Stimulated activated CD4-positive, alpha-beta T cell treated with anti-CD3 and anti-CD28 coated beads, Interleukin-4, amount 100 ng/mL, for 24 hours (primary cell): ENCODE measurements around the gene AFF1.
A peak's percentile ranks its signal among the peaks of the same experiment; 100 is the strongest.
"Not testable (repeated sequence)": the region's sequence is repeated elsewhere in the genome, so short reads cannot be mapped to it uniquely, and the experiment has no call there.

Experiments used
- DNase-seq: peaks from one replicate; pipeline ENCODE4 v3.0.0-alpha.2; 2020

Gene AFF1

DNA sequence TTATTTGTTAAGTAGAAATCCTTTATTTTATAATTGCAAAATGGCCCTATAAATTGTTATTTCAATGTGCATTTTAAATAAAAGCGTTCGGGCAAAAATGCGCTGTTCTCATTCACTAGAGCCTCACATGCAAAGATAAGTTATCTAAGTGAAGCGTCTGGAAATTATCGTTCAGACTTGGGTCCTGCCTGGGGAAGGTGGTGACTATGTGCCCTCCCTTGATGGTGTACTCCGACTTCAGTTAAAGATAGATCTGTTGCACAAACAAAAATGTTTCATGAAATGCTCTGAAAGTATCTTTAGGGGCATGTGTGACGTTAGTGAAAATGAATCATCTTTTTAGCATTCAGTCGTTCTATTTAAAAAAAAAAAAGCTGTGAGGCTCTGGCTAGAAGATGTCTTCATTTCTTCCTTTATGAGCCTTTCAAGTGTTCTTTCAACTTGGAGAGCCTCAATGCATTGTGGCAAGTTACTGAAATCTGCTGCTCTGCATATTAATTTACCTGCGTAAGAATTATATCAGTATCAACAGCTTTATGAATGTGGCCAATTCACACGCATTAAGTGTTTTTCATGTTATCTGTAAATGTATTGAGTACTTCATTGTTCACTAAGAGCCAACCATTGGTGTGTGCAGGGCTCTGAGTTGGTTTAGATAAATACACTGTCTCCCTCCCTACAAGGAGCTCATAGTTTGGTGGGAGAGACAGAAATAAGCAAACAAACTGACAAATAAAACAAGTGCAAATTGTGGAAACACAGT lies 83.0 kb downstream of the AFF1 start:
- peak; percentile 12 for DNase-seq

DNA sequence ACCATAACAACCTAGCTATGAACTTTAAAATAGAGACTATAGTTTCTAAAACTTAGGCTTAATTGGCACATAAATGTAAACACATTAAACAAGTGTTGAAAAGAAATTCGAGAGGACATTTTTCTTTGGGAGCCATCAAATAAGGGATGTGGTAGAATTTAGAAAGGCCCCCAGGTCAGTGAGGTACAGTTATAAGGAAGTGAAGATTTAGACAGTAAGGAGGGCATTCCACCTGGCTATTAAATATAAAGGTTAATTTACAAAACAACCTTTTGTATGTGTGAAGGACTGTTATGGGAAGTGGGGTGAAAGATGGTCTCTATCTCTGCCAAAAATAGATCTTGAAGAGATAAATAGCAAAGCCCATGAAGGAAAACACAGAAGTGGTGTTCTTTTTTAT lies 83.9 kb downstream of the AFF1 start:
- no peak for DNase-seq

DNA sequence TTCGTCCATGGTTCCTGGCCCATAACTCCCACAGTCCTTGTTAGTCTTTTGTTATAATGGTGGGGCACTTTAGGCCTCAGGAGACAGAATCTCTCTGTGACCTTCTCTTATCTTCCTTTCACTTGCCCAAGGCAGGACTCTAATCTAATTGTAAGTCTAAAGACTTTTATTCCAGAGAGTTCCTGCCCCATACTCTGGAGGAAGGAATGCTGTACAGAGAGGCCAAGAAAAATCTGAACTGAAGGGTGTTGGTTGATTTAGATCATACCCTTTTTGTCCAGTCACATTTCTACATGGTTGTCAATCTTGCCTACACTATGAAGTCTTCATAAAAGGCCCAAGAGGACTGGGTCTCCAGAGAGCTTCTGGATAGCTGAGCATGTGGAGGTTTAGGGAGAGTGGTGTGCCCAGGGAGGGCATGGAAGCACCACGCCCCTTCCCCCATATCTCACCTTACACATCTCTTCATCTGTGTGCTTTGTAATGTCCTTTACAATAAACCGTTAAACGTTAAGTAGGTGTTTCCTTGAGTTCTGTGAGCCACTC lies 84.5 kb downstream of the AFF1 start:
- DNase-seq = no peak

DNA sequence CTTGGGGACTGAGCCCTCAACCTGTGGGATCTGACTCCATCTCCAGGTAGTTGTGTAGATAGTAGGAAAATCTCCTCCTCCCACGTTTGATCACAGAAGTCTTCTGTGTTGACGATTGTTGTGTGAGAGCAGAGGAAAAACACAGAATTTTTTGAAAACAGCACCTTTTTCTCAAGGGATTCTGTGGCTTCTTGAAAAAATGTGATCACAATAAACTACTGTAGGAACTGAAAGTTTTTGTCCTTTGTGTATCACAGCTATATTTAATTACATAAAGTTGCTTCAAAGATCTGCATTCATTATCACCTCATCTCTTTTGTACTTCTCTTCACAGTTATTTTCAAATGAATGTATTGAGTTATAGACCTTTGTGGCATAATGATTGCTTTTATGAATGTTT lies 85.1 kb downstream of the AFF1 start:
- DNase-seq = no peak

DNA sequence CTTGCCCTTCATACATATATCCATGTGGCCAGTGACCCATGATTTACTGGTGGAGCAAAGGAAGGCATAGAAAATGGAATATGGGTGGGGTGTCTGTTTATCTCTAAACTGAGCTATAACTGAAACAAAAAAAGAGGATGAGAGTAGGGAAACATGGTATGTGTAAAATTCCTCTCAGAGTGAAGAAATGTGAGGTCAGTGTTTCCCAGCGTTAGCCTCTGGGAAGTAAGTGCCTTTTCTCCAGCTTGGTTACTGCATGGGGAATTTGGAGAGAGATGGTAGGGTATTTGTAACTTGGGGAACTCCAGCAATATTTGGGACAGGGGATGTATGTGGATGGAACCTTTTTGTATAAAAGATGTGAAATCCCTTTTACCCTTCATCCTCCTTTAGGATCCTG lies 89.4 kb downstream of the AFF1 start:
- no peak for DNase-seq

DNA sequence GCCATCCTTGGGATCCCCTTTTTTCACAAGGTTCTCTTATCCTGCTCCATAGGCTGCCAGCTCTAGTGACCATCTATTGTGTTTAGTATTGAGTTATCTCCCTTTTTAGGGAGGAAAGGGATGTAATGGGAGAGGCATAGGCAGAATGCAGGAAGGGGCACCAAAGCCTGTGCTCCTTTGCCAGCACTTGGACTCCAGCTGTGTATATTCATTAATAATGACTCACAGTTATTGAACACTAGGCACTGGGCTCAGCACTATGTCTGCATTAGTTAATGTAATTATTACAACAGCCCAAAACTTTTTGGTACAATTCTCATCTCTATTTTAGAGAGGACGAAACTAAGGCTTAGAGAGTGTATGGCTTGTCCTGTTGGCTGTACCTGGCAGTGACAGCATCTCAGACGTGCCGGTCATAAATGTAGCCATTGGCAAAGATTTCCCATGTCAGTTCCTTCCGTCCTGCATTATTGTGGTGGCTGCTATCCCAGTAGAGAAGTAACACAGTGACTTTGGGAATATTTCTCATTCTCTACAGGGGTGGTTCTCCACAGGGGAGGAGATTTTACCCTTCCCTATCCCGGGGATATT lies 90.3 kb downstream of the AFF1 start:
- DNase-seq = no peak

DNA sequence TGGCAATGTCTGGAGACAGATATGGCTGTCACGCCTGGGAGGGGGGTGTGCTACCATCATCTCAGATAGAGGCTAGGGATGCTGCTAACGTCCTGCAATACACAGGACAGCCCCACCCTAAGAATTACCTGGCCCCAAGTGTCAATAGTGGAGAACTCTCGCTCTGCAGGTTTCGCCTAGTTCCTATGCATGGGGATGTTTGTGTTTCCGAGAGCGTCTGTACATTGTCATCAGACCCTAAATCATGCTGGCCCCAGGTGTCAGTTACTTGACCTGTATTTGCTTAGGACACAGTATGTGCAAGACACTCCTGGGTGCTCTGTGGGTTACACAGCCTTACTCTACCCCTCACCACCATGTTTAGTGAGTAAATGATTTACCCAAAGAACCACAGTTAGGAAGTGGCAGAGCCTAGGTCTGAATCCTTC lies 90.8 kb downstream of the AFF1 start:
- no peak for DNase-seq

DNA sequence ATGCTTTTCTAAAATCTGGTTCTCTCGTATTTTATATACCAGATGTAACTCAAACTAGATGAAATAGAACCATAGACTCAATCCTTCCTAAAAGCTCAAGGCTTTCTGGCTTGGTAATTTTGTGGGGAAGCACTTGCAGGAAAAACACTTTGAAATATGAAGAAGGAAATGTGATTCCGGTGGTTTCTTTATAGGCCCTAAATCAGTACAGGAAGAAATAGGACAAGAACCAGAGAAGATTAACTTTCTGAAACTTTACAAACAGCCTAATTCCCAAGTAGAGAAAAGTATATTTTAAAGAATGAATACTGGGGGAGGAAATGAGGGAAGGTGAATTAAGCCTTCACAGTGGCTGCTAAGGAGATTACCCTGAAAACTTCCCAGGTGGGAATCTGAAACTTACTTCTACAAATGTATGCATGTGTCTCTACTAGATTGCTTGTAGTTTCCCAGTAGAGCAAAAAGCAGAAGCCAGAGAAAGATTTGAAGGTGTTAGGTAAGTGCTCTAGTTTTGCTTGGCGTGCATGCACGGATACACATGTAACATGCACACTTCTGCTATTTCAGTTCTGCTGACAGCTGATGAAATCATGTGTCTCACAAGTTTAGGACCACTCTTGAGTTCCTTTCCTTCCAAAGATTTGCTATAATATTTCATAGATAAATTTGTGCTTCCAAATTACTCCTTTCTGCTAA lies 92.1 kb downstream of the AFF1 start:
- no peak for DNase-seq

DNA sequence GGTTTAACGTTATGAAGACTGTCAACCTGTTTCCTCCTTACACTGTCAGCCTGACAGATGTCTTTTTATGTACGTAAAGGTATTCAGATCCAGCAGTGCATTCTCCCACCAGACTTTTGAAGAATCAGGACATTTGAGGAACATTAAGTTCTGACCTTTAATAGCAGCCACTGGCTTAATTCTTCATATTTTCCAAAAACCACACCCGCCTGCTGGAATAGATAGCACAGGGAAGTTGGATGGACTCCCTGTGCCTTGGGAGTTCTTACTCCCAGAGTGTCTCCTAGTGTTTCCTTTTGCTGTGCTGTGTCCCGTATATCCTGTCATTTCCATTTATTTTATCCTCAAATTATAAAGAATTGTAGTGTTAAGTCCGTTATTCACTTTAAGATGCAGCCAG lies 94.5 kb downstream of the AFF1 start:
- no peak for DNase-seq

DNA sequence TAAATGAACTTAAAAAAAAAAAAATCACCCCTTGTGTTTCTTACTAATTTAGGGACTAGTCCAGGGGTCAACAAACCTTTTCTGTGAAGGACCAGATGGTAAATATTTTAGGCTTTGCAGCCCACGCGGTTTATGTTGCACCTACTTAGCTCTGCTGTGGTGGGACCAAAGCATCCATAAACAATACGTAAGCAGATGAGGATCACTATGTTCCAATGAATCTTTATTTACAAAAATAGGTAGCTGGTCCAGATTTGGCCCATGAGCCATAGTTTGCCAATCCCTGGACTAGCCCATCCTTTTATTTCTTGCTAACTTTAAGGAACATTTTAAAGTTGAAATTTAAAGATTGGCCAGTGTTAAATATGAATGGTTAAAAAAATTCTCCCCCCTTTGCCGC lies 95.3 kb downstream of the AFF1 start:
- no peak for DNase-seq

DNA sequence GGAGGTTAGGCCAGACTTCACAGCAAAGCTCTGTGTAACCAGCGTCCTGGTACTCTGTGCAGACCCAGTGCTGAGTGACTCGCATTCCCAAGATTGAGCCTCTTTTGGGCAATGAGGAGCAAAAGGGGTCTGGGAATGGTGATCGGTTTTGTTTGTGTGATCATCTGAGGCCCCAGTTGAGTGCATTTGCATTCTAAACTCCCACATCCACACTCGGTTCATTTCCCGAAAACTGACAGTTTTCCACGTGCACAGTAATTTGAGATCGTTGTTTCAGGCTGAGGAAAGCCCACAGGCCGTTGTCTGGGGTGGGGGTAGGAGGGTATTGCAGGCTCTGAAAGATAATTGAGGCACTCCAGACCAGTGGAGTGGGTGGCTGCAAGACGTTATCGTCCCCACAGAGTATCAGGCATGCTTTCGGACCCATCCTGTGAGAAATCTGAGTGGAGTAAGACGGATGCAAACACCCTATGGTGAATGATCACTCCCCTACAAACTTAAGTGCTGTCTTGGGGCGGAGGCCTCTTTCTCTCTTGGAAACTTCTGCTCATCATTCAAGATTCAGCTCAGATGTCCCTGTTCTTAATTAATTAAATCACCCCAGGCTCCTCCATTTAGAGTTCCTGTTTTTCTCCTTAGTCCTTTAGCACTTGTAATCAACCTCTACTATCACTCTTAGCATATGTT lies 96.1 kb downstream of the AFF1 start:
- no peak for DNase-seq

DNA sequence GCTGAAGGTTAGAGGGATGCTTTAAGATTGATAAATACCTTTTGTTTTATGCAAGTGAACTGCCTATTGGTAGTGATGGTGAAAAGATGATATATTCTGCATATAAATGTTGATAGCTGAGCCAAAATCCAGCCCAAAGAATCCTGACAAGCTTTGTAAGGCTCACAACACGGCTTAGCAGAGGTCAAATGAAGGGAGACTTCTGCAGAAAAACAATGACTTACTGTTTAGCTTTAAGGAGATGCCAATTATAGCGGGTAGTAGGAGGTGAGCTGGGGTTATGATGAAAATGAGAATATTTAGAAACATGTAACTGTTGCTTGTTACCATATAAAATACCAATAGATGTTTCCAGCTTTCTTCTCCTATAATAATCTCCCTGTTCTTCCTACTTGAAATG lies 97.1 kb downstream of the AFF1 start:
- DNase-seq = no peak

DNA sequence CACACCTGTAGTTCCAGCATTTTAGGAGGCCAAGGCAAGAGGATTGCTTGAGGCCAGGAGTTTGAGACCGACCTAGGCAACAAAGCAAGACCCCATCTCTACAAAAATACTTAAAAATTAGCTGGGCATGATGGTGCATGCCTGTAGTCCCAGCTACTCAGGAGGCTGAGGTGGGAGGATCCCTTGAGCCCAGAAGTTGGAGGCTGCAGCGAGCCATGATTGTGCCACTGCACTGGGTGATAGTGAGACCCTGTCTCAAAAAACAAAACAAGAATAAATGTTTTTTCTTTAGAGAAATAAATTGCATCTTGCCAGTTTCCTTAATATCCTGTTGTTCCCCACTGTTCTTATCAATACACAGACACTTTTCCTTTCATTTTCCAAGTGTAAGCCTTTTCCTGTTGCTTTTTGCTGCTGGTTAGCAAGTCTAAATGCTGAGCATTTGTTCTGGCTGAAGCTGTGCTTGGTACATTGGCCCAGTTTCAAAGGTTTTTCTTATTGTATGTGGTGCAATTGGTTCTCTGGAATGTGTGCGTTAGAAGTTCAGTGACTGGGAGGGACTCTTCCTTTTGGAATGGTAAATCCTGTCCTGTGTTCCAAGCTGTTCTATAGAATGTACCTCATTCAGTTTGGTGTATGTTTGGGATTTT lies 98.2 kb downstream of the AFF1 start:
- DNase-seq = no peak

DNA sequence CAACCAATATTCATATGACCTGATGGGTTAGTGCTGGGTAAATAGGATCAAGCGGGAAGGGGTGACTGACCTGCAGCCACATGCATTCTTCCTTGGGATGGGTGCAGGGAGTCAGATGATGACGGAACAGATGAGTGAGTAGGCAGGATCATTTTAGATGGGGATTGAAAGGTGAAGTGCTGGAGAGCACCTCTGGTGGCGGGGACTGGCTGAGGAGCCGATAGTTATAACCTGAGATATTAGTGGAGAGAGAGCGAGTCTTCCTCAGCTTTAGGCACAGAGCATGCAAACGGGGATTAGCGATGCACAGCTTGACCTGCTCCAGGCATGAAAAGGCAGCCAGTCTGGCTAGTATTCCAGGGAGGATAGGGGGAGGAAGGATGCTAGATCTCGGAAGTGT lies 99.1 kb downstream of the AFF1 start:
- no peak for DNase-seq

DNA sequence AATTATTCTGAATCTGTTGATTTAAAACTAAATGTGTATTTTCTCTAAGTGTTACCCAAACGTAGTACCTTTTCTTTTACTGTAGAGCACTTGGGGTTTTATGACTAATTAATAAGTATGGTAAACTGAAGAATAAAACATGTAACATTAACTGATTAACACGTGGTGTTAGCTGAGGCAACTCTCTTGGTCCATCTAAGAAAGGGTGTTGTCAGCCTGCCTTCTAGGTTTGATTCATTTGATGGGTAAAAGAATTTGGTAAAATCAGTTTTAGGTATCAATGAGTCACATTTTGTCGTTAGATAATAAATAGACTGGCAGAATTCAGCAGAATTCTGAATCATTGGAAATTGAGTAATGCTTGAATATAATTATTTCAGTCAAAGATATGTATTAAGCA lies 99.7 kb downstream of the AFF1 start:
- no peak for DNase-seq

DNA sequence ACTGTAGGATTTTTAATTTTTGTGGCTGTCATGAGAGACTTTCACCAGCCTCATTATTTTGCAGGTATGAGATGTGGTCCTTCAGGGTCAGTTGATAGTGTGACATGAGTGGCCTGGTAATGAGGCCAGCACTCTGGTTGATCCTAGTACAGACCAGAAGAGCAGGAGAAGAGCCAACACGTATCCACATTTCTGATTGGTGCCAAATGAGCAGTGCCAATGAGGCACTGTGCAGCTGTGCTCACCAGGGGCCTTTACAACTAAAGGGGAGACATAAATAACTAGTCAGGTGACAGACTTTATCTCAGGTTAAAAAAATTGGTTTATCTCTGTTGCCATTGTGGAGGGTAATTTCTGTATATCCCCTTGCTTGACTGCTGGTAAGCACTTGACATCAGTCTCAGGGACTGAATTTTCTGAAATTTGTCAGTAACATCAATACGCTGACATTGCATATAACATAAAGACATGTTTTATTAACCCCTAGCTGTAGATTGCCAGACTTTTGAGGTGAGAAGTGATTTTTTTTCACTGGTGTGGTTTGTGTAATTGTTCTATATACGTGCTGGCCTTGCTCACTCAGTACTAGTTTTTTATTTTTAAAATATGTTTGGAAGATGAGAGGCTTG lies 101.2 kb downstream of the AFF1 start:
- DNase-seq = no peak

DNA sequence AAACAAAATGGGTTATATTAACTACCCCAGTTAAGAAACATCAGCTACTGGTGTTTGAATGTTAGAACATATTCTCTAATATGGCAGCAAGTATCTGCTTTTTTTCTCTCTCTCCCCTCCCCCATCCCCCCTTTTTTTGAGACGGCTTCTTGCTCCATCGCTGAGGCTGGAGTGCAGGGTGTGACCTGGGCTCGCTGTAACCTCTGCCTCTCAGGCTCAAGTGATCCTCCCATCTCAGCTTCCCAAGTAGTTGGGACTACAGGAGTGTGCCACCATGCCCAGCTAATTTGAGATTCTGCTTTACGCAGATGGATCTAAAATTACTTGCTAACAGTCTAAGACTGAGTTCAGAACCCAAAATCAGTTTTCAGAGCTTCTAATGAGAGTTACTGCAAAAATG lies 101.9 kb downstream of the AFF1 start:
- no peak for DNase-seq

DNA sequence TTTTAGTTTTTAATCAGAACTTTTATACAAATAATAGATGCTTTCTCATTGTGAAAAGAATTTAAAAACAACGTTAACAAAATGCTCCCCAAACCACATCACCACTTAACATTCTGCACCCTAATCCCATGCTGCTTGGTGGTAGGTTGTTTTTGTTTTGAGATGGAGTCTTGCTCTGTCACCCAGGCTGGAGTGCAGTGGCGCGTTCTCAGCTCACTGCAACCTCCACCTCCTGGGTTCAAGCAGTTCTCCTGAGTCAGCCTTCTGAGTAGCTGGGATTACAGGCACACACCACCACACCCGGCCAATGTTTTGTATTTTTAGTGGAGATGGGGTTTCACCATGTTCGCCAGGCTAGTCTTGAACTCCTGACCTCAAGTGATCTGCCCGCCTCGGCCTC lies 102.4 kb downstream of the AFF1 start:
- not testable (repeated sequence) for DNase-seq

DNA sequence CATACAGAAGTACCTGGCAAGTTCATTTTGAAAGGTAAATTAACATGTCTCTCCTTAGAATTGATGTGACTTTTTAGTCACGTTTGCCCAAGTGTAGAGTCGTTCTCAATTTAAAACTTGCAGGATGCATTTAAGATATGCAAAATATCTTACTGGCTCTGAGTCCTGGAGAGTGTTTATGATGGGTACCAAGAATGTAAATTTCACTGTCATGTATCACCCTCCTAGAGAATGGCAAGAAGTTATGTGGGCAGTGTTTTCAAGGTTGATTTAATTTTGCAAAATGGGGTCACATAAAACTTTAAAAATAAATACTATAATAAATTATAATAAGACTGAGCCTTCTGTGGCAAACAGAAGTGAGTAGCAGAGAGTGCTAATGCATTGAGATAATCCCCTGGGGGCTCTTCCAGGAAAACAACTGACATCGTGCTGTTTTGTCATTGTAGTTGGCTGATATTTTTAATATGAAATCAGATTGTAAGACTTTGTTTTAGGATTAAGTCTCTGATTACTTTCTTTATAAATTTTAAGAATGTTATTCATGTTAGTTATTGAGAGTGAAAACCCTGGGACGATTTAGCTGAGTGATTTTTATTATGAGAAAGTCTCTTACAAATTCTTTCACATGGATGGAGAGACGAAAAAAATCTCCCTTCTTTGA lies 103.0 kb downstream of the AFF1 start:
- no peak for DNase-seq

DNA sequence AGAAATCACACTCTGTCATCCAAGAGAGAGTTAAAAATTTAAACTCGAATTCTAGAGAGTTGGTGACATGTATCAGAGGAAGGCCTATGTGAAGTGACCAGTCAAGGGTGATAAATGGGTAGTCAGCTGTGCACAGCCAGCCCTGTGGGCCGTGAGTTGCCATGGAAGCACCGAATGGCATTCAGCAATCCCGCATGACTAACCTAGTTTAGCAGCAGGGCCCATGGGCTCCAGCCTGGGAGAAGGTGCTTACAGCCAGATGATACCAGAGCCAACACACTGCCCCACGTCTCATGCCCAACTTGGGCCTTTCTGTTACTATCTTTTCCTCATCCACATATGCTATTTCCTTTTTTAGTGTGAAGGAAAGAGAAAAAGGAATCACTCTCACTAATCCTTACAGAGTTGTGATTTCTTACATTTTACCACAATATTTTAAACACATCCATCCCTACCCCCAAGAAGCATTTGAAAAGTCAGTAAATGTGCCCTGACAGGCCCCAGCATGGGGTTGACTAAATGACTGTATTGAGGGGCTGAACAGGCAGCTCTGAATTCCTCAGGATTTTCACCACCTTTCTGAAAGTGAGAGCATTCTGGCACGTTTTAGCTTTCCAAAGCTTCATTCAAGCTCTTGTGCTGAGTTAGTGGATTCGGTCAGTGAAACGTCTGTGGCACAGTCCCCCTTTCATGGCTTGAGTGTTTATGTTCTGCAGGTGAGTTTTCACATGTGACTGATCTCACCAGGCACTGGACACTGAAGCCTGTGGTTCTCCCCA lies 104.2 kb downstream of the AFF1 start:
- DNase-seq = no peak

DNA sequence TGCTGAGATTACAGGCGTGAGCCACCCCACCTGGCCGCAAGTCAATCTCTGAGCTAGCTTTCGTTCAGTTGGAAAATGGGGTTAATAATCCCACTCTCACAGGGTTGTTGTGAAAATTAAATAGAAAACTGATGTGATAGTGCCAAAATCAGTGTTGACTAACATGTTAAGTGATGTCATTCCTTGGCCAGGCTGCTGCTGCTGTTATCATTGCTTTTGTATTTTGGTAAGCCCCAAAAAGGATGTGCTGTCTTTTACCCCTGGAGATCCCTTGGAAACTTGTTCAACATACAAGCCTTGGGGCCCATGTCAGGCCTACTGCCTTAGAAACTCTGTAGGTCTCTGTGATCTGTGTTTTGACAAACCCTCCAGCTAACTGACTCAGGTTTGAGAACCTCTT lies 106.3 kb downstream of the AFF1 start:
- DNase-seq = no peak
